OCI-LY7 (cell line): ENCODE data around the gene SLC30A4. TPM values are rescaled to one million over a fixed set of nuclear protein-coding genes. Genes with fewer than 3 reads are reported as not detected.

Experiments
- BruUV-seq: library from RNA; stranded (reverse); fragments of 400-500 nt; replicated peaks from 2 replicates; lab custom pipeline; 2021; lab: Mats Ljungman, UMichigan
- CTCF ChIA-PET: fragments of 300-600 bp; sonication (Branson Sonifier 250); formaldehyde crosslinking; loops from one replicate; lab custom pipeline; 2022; ENCODE audit warnings: antibody characterized with exemption; ENCODE audit not compliant: unreplicated experiment; lab: Charles Lee
- POLR2A ChIA-PET: fragments of 300-600 bp; sonication (Branson Sonifier 250); formaldehyde crosslinking; loops from one replicate; lab custom pipeline; 2022; ENCODE audit warnings: antibody characterized with exemption; lab: Charles Lee
- DNase-seq: peaks from one replicate; pipeline ENCODE4 v3.0.0-alpha.2; 2015; ENCODE audit warnings: low spot score
- H2AFZ ChIP-seq: fragments of 200-600 bp; sonication (generic), shearing (Covaris generic); 2 replicates; pipeline ENCODE4 v1.6.1; 2014; ENCODE audit warnings: mild to moderate bottlenecking, antibody characterized with exemption, low read length, moderate library complexity
- H3K27ac ChIP-seq: fragments of 200-600 bp; sonication (generic); 2 replicates; pipeline ENCODE4 v1.5.1; 2014; ENCODE audit warnings: mixed run types, low read depth, mild to moderate bottlenecking, moderate library complexity, low read length, inconsistent platforms; ENCODE audit not compliant: poor library complexity, severe bottlenecking
- H3K36me3 ChIP-seq: fragments of 200-600 bp; sonication (generic); 2 replicates; pipeline ENCODE4 v1.6.1; 2014; ENCODE audit warnings: mild to moderate bottlenecking, antibody characterized with exemption, low read length, moderate library complexity, mixed read lengths; ENCODE audit not compliant: insufficient read depth
- H3K4me1 ChIP-seq: fragments of 200-600 bp; sonication (generic); 2 replicates; pipeline ENCODE4 v1.5.1; 2014; ENCODE audit warnings: mild to moderate bottlenecking, low read length; ENCODE audit not compliant: insufficient read depth, poor library complexity, severe bottlenecking
- H3K4me2 ChIP-seq: fragments of 200-600 bp; sonication (generic); 2 replicates; pipeline ENCODE4 v1.6.1; 2014; ENCODE audit warnings: mild to moderate bottlenecking, low read length
- H3K4me3 ChIP-seq: fragments of 200-600 bp; sonication (generic); 2 replicates; pipeline ENCODE4 v1.5.1; 2014; ENCODE audit warnings: mild to moderate bottlenecking, low read depth, low read length; ENCODE audit not compliant: poor library complexity, severe bottlenecking
- H3K79me2 ChIP-seq: fragments of 200-600 bp; sonication (generic); 2 replicates; pipeline ENCODE4 v1.6.1; 2016; ENCODE audit warnings: low read depth, mild to moderate bottlenecking, low read length, moderate library complexity, mixed read lengths; ENCODE audit not compliant: insufficient read depth
- H3K9me2 ChIP-seq: fragments of 200-600 bp; sonication (generic); 2 replicates; pipeline ENCODE4 v1.6.1; 2016; ENCODE audit warnings: mild to moderate bottlenecking, low read length, mixed read lengths; ENCODE audit not compliant: insufficient read depth
- H3K9me3 ChIP-seq: fragments of 200-600 bp; sonication (generic); 2 replicates; pipeline ENCODE4 v1.6.1; 2014; ENCODE audit warnings: mild to moderate bottlenecking, mixed run types, low read length, mixed read lengths
- H4K20me1 ChIP-seq: fragments of 200-600 bp; sonication (generic); 2 replicates; pipeline ENCODE4 v1.6.1; 2014; ENCODE audit warnings: mild to moderate bottlenecking, antibody characterized with exemption, low read length, moderate library complexity, mixed read lengths; ENCODE audit not compliant: insufficient read depth
- EZH2phosphoT487 ChIP-seq: fragments of 200-600 bp; sonication (generic); IDR thresholded peaks from 2 replicates; pipeline ENCODE4 v1.6.1; 2018; ENCODE audit warnings: low read depth, borderline replicate concordance, mild to moderate bottlenecking, mixed run types, antibody characterized with exemption, low read length, moderate library complexity, mixed read lengths
- intact Hi-C: fragments of 100-400 bp; cut with micrococcal nuclease; formaldehyde crosslinking; loops from one replicate; pipeline ENCODE4 v1.10.0; 2022; ENCODE audit not compliant: unreplicated experiment
- total RNA-seq, 2 experiments: library from RNA; depleted of rRNA in 1 of 2; stranded (reverse); fragments of >200 nt in 1 of 2; shearing (Covaris generic) in 1 of 2; gene quantifications; 2 replicates each; pipeline ENCODE4 v1.2.3, GENCODE V29; 2014 to 2022
- TF ChIP-seq, protein P1 (sequence below): fragments of 200-600 bp; sonication (generic); conservative IDR thresholded peaks from 2 replicates; pipeline ENCODE4 v1.5.1; 2014; ENCODE audit warnings: mild to moderate bottlenecking, antibody characterized with exemption, low read length, moderate library complexity, mixed read lengths

The SLC30A4 gene
- total RNA-seq, 2 experiments from 2014 or later: 0.13 to 3.5 TPM

DNA sequence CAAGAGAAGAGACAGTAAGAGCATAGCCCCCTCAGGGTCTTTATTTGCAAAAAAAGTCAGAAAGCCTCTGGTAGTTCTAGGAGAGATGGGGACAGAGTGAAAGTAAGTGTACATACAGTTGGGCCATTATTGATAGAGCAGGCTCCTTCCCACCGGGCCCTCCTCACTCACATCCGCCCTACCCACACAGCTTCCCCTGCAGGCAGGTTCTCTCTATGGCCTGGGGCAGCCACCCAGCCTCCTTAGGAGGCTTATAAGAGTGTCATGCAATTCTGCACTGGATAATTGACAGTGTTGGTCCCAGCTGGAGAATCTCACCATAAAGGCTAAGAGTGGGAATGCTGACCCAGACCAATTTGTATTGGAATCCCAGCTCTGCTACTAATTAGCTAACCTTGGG, 49.5 kb downstream of the SLC30A4 start:
- ChIA-PET CTCF (no interaction called here), POLR2A (no interaction called here)

DNA sequence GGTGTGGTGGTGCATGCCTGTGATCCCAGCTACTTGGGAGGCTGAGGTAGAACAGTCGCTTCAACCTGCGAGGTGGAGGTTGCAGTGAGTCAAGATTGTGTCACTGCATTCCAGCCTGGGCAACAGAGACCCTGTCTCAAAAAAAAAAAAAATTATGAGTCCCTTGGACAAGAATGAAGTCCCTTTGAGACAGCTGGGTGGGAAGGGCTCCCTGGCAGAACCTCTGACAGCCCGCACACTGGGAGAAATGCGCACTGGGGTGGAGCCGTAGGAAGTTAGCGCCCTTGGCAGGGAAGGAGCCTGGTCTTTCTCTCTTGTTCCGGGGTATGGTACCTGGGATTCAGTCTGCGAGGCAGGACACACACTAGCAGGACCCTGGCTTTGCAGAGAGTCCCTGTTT, 51.4 kb downstream of the SLC30A4 start:
- Histone ChIP-seq H3K79me2 (no peaks in the 10 kb centered on the region), H3K27ac (no peak overlapping the region), H3K4me2 (no peak overlapping the region), H3K4me3 (no peak overlapping the region), H3K9me3 (no peaks in the 10 kb centered on the region), H3K9me2 (no peaks in the 10 kb centered on the region), H2AFZ (no peak overlapping the region), H3K36me3 (no peaks in the 10 kb centered on the region), H3K4me1 (no peaks in the 10 kb centered on the region), H4K20me1 (no peaks in the 10 kb centered on the region)
- BruUV-seq: no TSS peak
- DNase-seq: no peak
- intact Hi-C loops: no loop called here
- ChIA-PET POLR2A (interaction anchor here (0.6 to 0.7 kb wide), 2 partner anchors 42 to 97 kb away, joined by 3 to 6 read pairs; no protein-coding TSS in a partner anchor), CTCF (no interaction called here)
- no peak for TF ChIP-seq EZH2phosphoT487
- TF ChIP-seq, protein P1, sequence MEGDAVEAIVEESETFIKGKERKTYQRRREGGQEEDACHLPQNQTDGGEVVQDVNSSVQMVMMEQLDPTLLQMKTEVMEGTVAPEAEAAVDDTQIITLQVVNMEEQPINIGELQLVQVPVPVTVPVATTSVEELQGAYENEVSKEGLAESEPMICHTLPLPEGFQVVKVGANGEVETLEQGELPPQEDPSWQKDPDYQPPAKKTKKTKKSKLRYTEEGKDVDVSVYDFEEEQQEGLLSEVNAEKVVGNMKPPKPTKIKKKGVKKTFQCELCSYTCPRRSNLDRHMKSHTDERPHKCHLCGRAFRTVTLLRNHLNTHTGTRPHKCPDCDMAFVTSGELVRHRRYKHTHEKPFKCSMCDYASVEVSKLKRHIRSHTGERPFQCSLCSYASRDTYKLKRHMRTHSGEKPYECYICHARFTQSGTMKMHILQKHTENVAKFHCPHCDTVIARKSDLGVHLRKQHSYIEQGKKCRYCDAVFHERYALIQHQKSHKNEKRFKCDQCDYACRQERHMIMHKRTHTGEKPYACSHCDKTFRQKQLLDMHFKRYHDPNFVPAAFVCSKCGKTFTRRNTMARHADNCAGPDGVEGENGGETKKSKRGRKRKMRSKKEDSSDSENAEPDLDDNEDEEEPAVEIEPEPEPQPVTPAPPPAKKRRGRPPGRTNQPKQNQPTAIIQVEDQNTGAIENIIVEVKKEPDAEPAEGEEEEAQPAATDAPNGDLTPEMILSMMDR: no peak

More for the DNA sequence above, 49.5 kb downstream of the SLC30A4 start:
- Histone ChIP-seq H3K36me3 (no peaks in the 10 kb centered on the region), H3K27ac (no peak overlapping the region), H3K9me3 (no peaks in the 10 kb centered on the region), H3K79me2 (no peaks in the 10 kb centered on the region), H4K20me1 (no peaks in the 10 kb centered on the region), H3K4me2 (no peak overlapping the region), H3K4me3 (no peak overlapping the region), H3K9me2 (no peaks in the 10 kb centered on the region), H2AFZ (no peak overlapping the region), H3K4me1 (no peaks in the 10 kb centered on the region)
- intact Hi-C loops: no loop called here
- no peak for DNase-seq
- TF ChIP-seq, protein P1: no peak
- TF ChIP-seq EZH2phosphoT487: no peak
- BruUV-seq: no TSS peak

DNA sequence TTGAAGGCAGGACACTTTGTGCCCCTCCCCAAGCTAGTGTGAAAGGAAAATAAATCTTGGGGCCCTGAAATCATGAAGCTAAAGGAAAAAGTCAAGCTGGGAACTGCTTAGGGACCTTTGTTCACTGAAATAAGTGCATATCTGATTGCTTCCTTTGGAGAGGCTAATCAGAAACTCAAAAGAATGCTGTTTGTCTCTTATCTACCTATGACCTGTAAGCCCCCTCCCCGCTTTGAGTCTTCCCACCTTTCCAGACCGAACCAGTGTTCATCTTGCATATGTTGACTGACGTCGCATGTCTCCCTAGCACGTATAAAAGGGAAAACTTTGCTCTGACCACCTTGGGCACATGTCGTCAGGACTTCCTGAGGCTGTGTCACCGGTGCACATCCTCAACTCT, 53.1 kb downstream of the SLC30A4 start:
- Histone ChIP-seq H4K20me1 (no peaks in the 10 kb centered on the region), H3K9me3 (no peaks in the 10 kb centered on the region), H3K4me1 (no peaks in the 10 kb centered on the region), H3K9me2 (no peaks in the 10 kb centered on the region), H3K79me2 (no peaks in the 10 kb centered on the region), H3K4me3 (no peak overlapping the region), H3K36me3 (no peaks in the 10 kb centered on the region), H3K4me2 (no peak overlapping the region), H2AFZ (no peak overlapping the region), H3K27ac (no peak overlapping the region)
- ChIA-PET CTCF (no interaction called here), POLR2A (interaction anchor here (0.9 kb wide), 1 partner anchor 44 kb away, joined by 4 read pairs; no protein-coding TSS in a partner anchor)
- no TSS peak for BruUV-seq
- no peak for TF ChIP-seq EZH2phosphoT487
- intact Hi-C loops: no loop called here
- no peak for DNase-seq
